Upper lobe of left lung (tissue), 6 donors: ENCODE data around the gene OPTC. TPM values are rescaled to one million over a fixed set of nuclear protein-coding genes. Genes with fewer than 3 reads are reported as not detected.

Experiments used
- ATAC-seq, 2 donors: fragments of 200-7000 bp; cut with Tn5 transposase; one replicate each; pipeline ENCODE4 v1.9.1; 2022; ENCODE audit warnings: mild to moderate bottlenecking in 2 of 2, moderate library complexity in 2 of 2; ENCODE audit not compliant: low FRiP score in 2 of 2
- DNase-seq, 2 donors: peaks; one replicate each; pipeline ENCODE4 v3.0.0-alpha.2; 2019 to 2020
- H3K27ac ChIP-seq, 4 donors: fragments of 200-600 bp; sonication (generic); one replicate each; pipeline ENCODE4 v1.5.1; 2016 to 2019
- H3K27me3 ChIP-seq, 4 donors: fragments of 200-600 bp; sonication (generic); one replicate each; pipeline ENCODE4 v1.5.1; 2017 to 2019
- H3K36me3 ChIP-seq, 4 donors: fragments of 200-600 bp; sonication (generic); one replicate each; pipeline ENCODE4 v1.5.1; 2016 to 2019
- H3K4me1 ChIP-seq, 4 donors: fragments of 200-600 bp; sonication (generic); one replicate each; pipeline ENCODE4 v1.5.1; 2018 to 2019
- H3K4me3 ChIP-seq, 4 donors: fragments of 200-600 bp; sonication (generic); one replicate each; pipeline ENCODE4 v1.5.1; 2017 to 2019; ENCODE audit warnings: mild to moderate bottlenecking in 2 of 4, moderate library complexity in 1 of 4
- H3K9me3 ChIP-seq, 4 donors: fragments of 200-600 bp; sonication (generic); one replicate each; pipeline ENCODE4 v1.5.1; 2018 to 2019
- CTCF ChIP-seq, 6 experiments: fragments of 450-650 bp in 4 of 6; fragments of 200-600 bp in 2 of 6; sonication (generic) in 2 of 6; IDR thresholded peaks; one replicate each; pipeline ENCODE4 v1.5.1; 2016 to 2019; ENCODE audit warnings: antibody characterized with exemption in 6 of 6
- EP300 ChIP-seq, 4 donors: sonication (generic); formaldehyde crosslinking; IDR thresholded peaks; one replicate each; pipeline ENCODE4 v1.5.1; 2017; ENCODE audit warnings: antibody characterized with exemption in 4 of 4, control low read depth in 2 of 4
- POLR2A ChIP-seq, 4 donors: fragments of 450-650 bp; IDR thresholded peaks; one replicate each; pipeline ENCODE4 v1.5.1; 2016 to 2017; ENCODE audit warnings: antibody characterized with exemption in 4 of 4, mild to moderate bottlenecking in 2 of 4
- POLR2AphosphoS5 ChIP-seq, 2 donors: sonication (generic); formaldehyde crosslinking; IDR thresholded peaks; one replicate each; pipeline ENCODE4 v1.5.1; 2017; ENCODE audit warnings: antibody characterized with exemption in 2 of 2
- WGBS, 2 donors: methylation state at CpG; one replicate each; pipeline ENCODE4 v1.1.5; 2017 to 2018; 5-methylcytosine and 5-hydroxymethylcytosine counted together
- total RNA-seq, 6 donors: library from RNA; depleted of rRNA in 4 of 6; stranded (reverse); fragments of >200 nt in 4 of 6; gene quantifications; one replicate each; pipeline versions ENCODE4 v1.1.0 to v1.2.1, GENCODE V29; 2016 to 2021
- donor health status: DM: no; HTN: no; CAD: no; lungs with moderate emphysema.
- donor health status: DM: no; HTN: yes; CAD: no; lungs with severe emphysema.

Gene OPTC
- total RNA-seq, 6 donors from 2014 or later = not detected

- Histone ChIP-seq H3K36me3 (no peaks in the 10 kb centered on the region), H3K27me3 (no peaks in the 10 kb centered on the region), H3K4me1 (peaks cover 0 to 27% (median 3%) of the 10 kb centered on the region in 4 donors), H3K9me3 (no peaks in the 10 kb centered on the region), H3K4me3 (no peak overlapping the region), H3K27ac (peak overlapping the region in 2 of 4 donors; percentile 56 to 81)
- TF ChIP-seq CTCF (IDR thresholded peaks at IDR 0.05) = no peak
- TF ChIP-seq POLR2AphosphoS5 (IDR thresholded peaks at IDR 0.05) = no peak
- TF ChIP-seq EP300 (IDR thresholded peaks at IDR 0.05) = no peak
- TF ChIP-seq POLR2A (IDR thresholded peaks at IDR 0.05) = no peak
- DNase-seq (no peak), ATAC-seq (no peak)
- 53 to 75% methylated on average over 1 of the region's 1 CpG for WGBS, 2 donors
Measured at GRCh38 chr1:203538726-203539125, 44.8 kb downstream of the OPTC start.

- Histone ChIP-seq H3K36me3 (no peaks in the 10 kb centered on the region), H3K27me3 (no peaks in the 10 kb centered on the region), H3K9me3 (no peaks in the 10 kb centered on the region), H3K4me3 (no peak overlapping the region), H3K4me1 (peaks cover 0 to 25% (median 2%) of the 10 kb centered on the region in 4 donors), H3K27ac (no peak overlapping the region)
- peak in 1 of 2 donors; percentile 32 for DNase-seq
- TF ChIP-seq POLR2A (IDR thresholded peaks at IDR 0.05) = no peak
- TF ChIP-seq CTCF (IDR thresholded peaks at IDR 0.05) = no peak
- TF ChIP-seq EP300 (IDR thresholded peaks at IDR 0.05) = no peak
- no peak for TF ChIP-seq POLR2AphosphoS5 (IDR thresholded peaks at IDR 0.05)
- ATAC-seq = no peak
- WGBS, 2 donors = 88 to 89% methylated on average over 5 of the region's 5 CpGs
Measured at GRCh38 chr1:203539831-203540546, 46.0 kb downstream of the OPTC start.

- DNase-seq (no peak), ATAC-seq (no peak)
- no peak overlapping the region for H3K4me3 ChIP-seq
- no peaks in the 10 kb centered on the region for H3K9me3 ChIP-seq
- no peaks in the 10 kb centered on the region for H3K36me3 ChIP-seq
- H3K27ac ChIP-seq = no peak overlapping the region
- 60 to 68% methylated on average over 3 of the region's 3 CpGs for WGBS, 2 donors
- TF ChIP-seq POLR2AphosphoS5 (IDR thresholded peaks at IDR 0.05) = no peak
- no peak for TF ChIP-seq CTCF (IDR thresholded peaks at IDR 0.05)
- TF ChIP-seq POLR2A (IDR thresholded peaks at IDR 0.05) = no peak
- TF ChIP-seq EP300 (IDR thresholded peaks at IDR 0.05) = no peak
- no peaks in the 10 kb centered on the region for H3K27me3 ChIP-seq
- no peaks in the 10 kb centered on the region for H3K4me1 ChIP-seq
Measured at GRCh38 chr1:203544485-203544884, 50.5 kb downstream of the OPTC start.

- Histone ChIP-seq H3K9me3 (no peaks in the 10 kb centered on the region), H3K36me3 (no peaks in the 10 kb centered on the region), H3K27me3 (no peaks in the 10 kb centered on the region), H3K4me1 (no peaks in the 10 kb centered on the region), H3K27ac (no peak overlapping the region), H3K4me3 (no peak overlapping the region)
- ATAC-seq = no peak
- TF ChIP-seq EP300 (IDR thresholded peaks at IDR 0.05) (no peak), POLR2A (IDR thresholded peaks at IDR 0.05) (no peak), CTCF (IDR thresholded peaks at IDR 0.05) (no peak), POLR2AphosphoS5 (IDR thresholded peaks at IDR 0.05) (no peak)
- no peak for DNase-seq
- WGBS, 2 donors = 64 to 73% methylated on average over 4 of the region's 4 CpGs
Measured at GRCh38 chr1:203544978-203545816, 51.2 kb downstream of the OPTC start.
